Fibroblast of the aortic adventitia (primary cell): ENCODE measurements around the gene SLC25A53. TPM values are rescaled to one million over a fixed set of nuclear protein-coding genes. Genes with fewer than 3 reads are reported as not detected.

Experiments
- DNase-seq: peaks from one replicate; pipeline ENCODE4 v3.0.0-alpha.2; 2010; ENCODE audit warnings: low read depth
- H3K4me3 ChIP-seq: 2 replicates; pipeline ENCODE4 v1.5.1; 2011; ENCODE audit warnings: low read depth, mild to moderate bottlenecking, control low read depth, low read length, moderate library complexity
- CTCF ChIP-seq: IDR thresholded peaks from 2 replicates; pipeline ENCODE4 v1.5.1; 2011; ENCODE audit warnings: mild to moderate bottlenecking, low read length, control low read depth, inconsistent platforms; ENCODE audit not compliant: insufficient read depth
- total RNA-seq: library from RNA; depleted of rRNA; stranded (reverse); fragments of >200 nt; gene quantifications from 2 replicates; pipeline ENCODE4 v1.2.3, GENCODE V29; 2012; ENCODE audit warnings: low replicate concordance

SLC25A53 gene
- total RNA-seq, result 3.6 and 12.9 TPM in 2 replicates

GRCh38 chrX:104156630-104157529 is at the start of gene SLC25A53:
Gene SLC25A53, minus strand, starts transcription at chrX:104157009. Its CDS starts 51,752 bp downstream, at chrX:104105257.
- TF ChIP-seq CTCF, result no peak

GRCh38 chrX:104205548-104205947 is 48.7 kb upstream of the SLC25A53 start:
- DNase-seq, result no peak
- no peak for TF ChIP-seq CTCF
- H3K4me3 ChIP-seq, result no peak overlapping the region

More at GRCh38 chrX:104156630-104157529, at the start of gene SLC25A53:
- peak; percentile 80 for DNase-seq
- H3K4me3 ChIP-seq, result peak within 1 kb of the TSS; percentile 81

GRCh38 chrX:104195489-104196084 is 38.8 kb upstream of the SLC25A53 start:
- H3K4me3 ChIP-seq, result no peak overlapping the region
- DNase-seq, result peak; percentile 48
- peak; percentile 88 for TF ChIP-seq CTCF

GRCh38 chrX:104195013-104195412 is 38.2 kb upstream of the SLC25A53 start:
- no peak for TF ChIP-seq CTCF
- DNase-seq, result no peak
- H3K4me3 ChIP-seq, result no peak overlapping the region

GRCh38 chrX:104193485-104193884 is 36.7 kb upstream of the SLC25A53 start:
- no peak for TF ChIP-seq CTCF
- DNase-seq, result no peak
- H3K4me3 ChIP-seq, result no peak overlapping the region

GRCh38 chrX:104189837-104190236 is 33.0 kb upstream of the SLC25A53 start:
- no peak for TF ChIP-seq CTCF
- no peak overlapping the region for H3K4me3 ChIP-seq
- DNase-seq, result no peak
